IMR-90 (cell line): ENCODE results near the gene SPTLC1. TPM values are rescaled to one million over a fixed set of nuclear protein-coding genes. Genes with fewer than 3 reads are reported as not detected.

Experiments used
- ATAC-seq: fragments of 200-7000 bp; cut with Tn5 transposase; 2 replicates; pipeline ENCODE4 v1.9.1; 2020; ENCODE audit warnings: low read depth, mild to moderate bottlenecking, moderate library complexity
- BruUV-seq: library from RNA; stranded (reverse); fragments of 400-500 nt; replicated peaks from 2 replicates; lab custom pipeline; 2021; lab: Mats Ljungman, UMichigan
- CTCF ChIA-PET: fragments of 300-600 bp; formaldehyde crosslinking; extraction: SDS; loops from one replicate; lab custom pipeline; 2021; ENCODE audit warnings: antibody characterized with exemption; lab: Yijun Ruan, JAX
- POLR2A ChIA-PET: fragments of 300-600 bp; sonication (Branson Sonifier 250); formaldehyde crosslinking; loops from one replicate; lab custom pipeline; 2022; ENCODE audit warnings: antibody characterized with exemption; ENCODE audit not compliant: unreplicated experiment; lab: Charles Lee
- DNase-seq: peaks from one replicate; pipeline ENCODE4 v3.0.0; 2013
- H2AFZ ChIP-seq: replicated peaks from 2 replicates; pipeline ENCODE3; 2013; ENCODE audit warnings: low read length, mild to moderate bottlenecking; ENCODE audit not compliant: poor library complexity
- H2AK5ac ChIP-seq: 2 replicates; pipeline ENCODE4 v1.6.1; 2013; ENCODE audit warnings: low read depth, low read length, inconsistent platforms
- H2AK9ac ChIP-seq: replicated peaks from 2 replicates; pipeline ENCODE3; 2013; ENCODE audit warnings: mild to moderate bottlenecking, low read depth, low read length, moderate library complexity; ENCODE audit not compliant: poor library complexity
- H2BK120ac ChIP-seq: 2 replicates; pipeline ENCODE4 v1.6.1; 2013; ENCODE audit warnings: low read depth, low read length, inconsistent platforms
- H2BK15ac ChIP-seq: 3 replicates; pipeline ENCODE4 v1.6.1; 2013; ENCODE audit warnings: low read depth, low read length, inconsistent platforms
- H2BK20ac ChIP-seq: 2 replicates; pipeline ENCODE4 v1.6.1; 2013; ENCODE audit warnings: low read depth, mild to moderate bottlenecking, inconsistent platforms, low read length, moderate library complexity
- H2BK5ac ChIP-seq: 2 replicates; pipeline ENCODE4 v1.6.1; 2013; ENCODE audit warnings: mild to moderate bottlenecking, low read depth, low read length, inconsistent platforms; ENCODE audit not compliant: poor library complexity, severe bottlenecking
- H3K14ac ChIP-seq: replicated peaks from 2 replicates; pipeline ENCODE4 v1.6.1; 2013; ENCODE audit warnings: low read depth, low read length, inconsistent platforms
- H3K18ac ChIP-seq: 2 replicates; pipeline ENCODE4 v1.6.1; 2013; ENCODE audit warnings: low read depth, low read length, control low read depth
- H3K23ac ChIP-seq: 2 replicates; pipeline ENCODE4 v1.6.1; 2013; ENCODE audit warnings: low read depth, low read length, inconsistent platforms
- H3K27ac ChIP-seq: 2 replicates; pipeline ENCODE4 v1.5.1; 2013; ENCODE audit warnings: mild to moderate bottlenecking, control low read depth, low read length; ENCODE audit not compliant: insufficient read depth
- H3K27me3 ChIP-seq: 2 replicates; pipeline ENCODE4 v1.6.1; 2013; ENCODE audit warnings: low read length; ENCODE audit not compliant: control insufficient read depth, insufficient read depth
- H3K36me3 ChIP-seq: 2 replicates; pipeline ENCODE4 v1.6.1; 2013; ENCODE audit warnings: low read length, mixed read lengths; ENCODE audit not compliant: control insufficient read depth, insufficient read depth
- H3K4ac ChIP-seq: 2 replicates; pipeline ENCODE4 v1.6.1; 2013; ENCODE audit warnings: low read depth, low read length, inconsistent platforms
- H3K4me1 ChIP-seq: 2 replicates; pipeline ENCODE4 v1.6.1; 2013; ENCODE audit warnings: low read length, mixed read lengths; ENCODE audit not compliant: control insufficient read depth, insufficient read depth
- H3K4me2 ChIP-seq: 2 replicates; pipeline ENCODE4 v1.6.1; 2013; ENCODE audit warnings: low read depth, mild to moderate bottlenecking, control low read depth, low read length, moderate library complexity
- H3K4me3 ChIP-seq: 2 replicates; pipeline ENCODE4 v1.5.1; 2013; ENCODE audit warnings: low read depth, mild to moderate bottlenecking, control low read depth, low read length, moderate library complexity; ENCODE audit not compliant: insufficient read depth
- H3K56ac ChIP-seq: 2 replicates; pipeline ENCODE4 v1.6.1; 2013; ENCODE audit warnings: low read length, inconsistent platforms; ENCODE audit not compliant: insufficient read depth; ENCODE audit errors: extremely low read depth
- H3K79me1 ChIP-seq, 2 experiments: 2 replicates each; pipeline ENCODE4 v1.6.1; 2013; ENCODE audit warnings: low read length in 2 of 2, inconsistent platforms in 1 of 2, low read depth in 1 of 2
- H3K9ac ChIP-seq: 2 replicates; pipeline ENCODE4 v1.6.1; 2013; ENCODE audit warnings: low read depth, low read length, control low read depth
- H3K9me1 ChIP-seq: 2 replicates; pipeline ENCODE4 v1.6.1; 2013; ENCODE audit warnings: low read length, inconsistent platforms; ENCODE audit not compliant: insufficient read depth
- H3K9me3 ChIP-seq: 2 replicates; pipeline ENCODE4 v1.6.1; 2013; ENCODE audit warnings: low read length; ENCODE audit not compliant: control insufficient read depth, insufficient read depth
- H4K20me1 ChIP-seq: 2 replicates; pipeline ENCODE4 v1.6.1; 2013; ENCODE audit warnings: low read length, inconsistent platforms; ENCODE audit not compliant: insufficient read depth
- H4K5ac ChIP-seq: 2 replicates; pipeline ENCODE4 v1.6.1; 2013; ENCODE audit warnings: mild to moderate bottlenecking, low read depth, low read length, control low read depth
- H4K8ac ChIP-seq, 2 experiments: 2 replicates each; pipeline ENCODE4 v1.6.1; 2013; ENCODE audit warnings: low read depth in 2 of 2, low read length in 2 of 2, control low read depth in 1 of 2, inconsistent platforms in 1 of 2
- H4K91ac ChIP-seq: 2 replicates; pipeline ENCODE4 v1.6.1; 2013; ENCODE audit warnings: low read depth, low read length, inconsistent platforms; ENCODE audit not compliant: insufficient read depth
- BHLHE40 ChIP-seq: fragments of 150-350 bp; IDR thresholded peaks from 2 replicates; pipeline ENCODE4 v1.6.1; 2016; ENCODE audit warnings: mild to moderate bottlenecking, low read depth, low read length
- CHD1 ChIP-seq: IDR thresholded peaks from 2 replicates; pipeline ENCODE4 v1.6.1; 2012; ENCODE audit warnings: low read depth, low read length, improper control_type of control experiment
- CTCF ChIP-seq: conservative IDR thresholded peaks from 2 replicates; pipeline ENCODE4 v1.5.1; 2012; ENCODE audit warnings: mild to moderate bottlenecking, low read depth, low read length, improper control_type of control experiment
- ELK1 ChIP-seq: fragments of 150-350 bp; IDR thresholded peaks from 2 replicates; pipeline ENCODE4 v1.6.1; 2016; ENCODE audit warnings: low read depth, mild to moderate bottlenecking, low read length, moderate library complexity, borderline replicate concordance
- FOS ChIP-seq: fragments of 150-350 bp; IDR thresholded peaks from 2 replicates; pipeline ENCODE4 v1.6.1; 2016; ENCODE audit warnings: low read depth, low read length
- MAFK ChIP-seq: IDR thresholded peaks from 2 replicates; pipeline ENCODE4 v1.6.1; 2012; ENCODE audit warnings: low read depth, low read length, improper control_type of control experiment
- MXI1 ChIP-seq: IDR thresholded peaks from 2 replicates; pipeline ENCODE4 v1.6.1; 2012; ENCODE audit warnings: low read depth, mild to moderate bottlenecking, low read length, moderate library complexity, borderline replicate concordance
- POLR2A ChIP-seq: IDR thresholded peaks from 2 replicates; pipeline ENCODE4 v1.6.1; 2012; ENCODE audit warnings: mild to moderate bottlenecking, low read depth, low read length
- RFX5 ChIP-seq: IDR thresholded peaks from 2 replicates; pipeline ENCODE4 v1.8.0; 2012; ENCODE audit warnings: low read depth, mild to moderate bottlenecking, low read length, moderate library complexity
- SMC3 ChIP-seq: fragments of 150-350 bp; IDR thresholded peaks from 2 replicates; pipeline ENCODE4 v1.6.1; 2016; ENCODE audit warnings: low read depth, mild to moderate bottlenecking, antibody characterized with exemption, low read length, moderate library complexity
- USF2 ChIP-seq: fragments of 150-350 bp; IDR thresholded peaks from 2 replicates; pipeline ENCODE4 v1.6.1; 2017; ENCODE audit warnings: mild to moderate bottlenecking, antibody characterized with exemption, low read length, low read depth
- WGBS, 2 experiments: methylation state at CpG; one replicate each; pipeline versions ENCODE4 v1.1.5 to v1.1.7; 2013; ENCODE audit warnings: missing lambda C conversion rate in 2 of 2; ENCODE audit not compliant: insufficient read length in 1 of 2; ENCODE audit errors: extremely low coverage in 2 of 2; 5-methylcytosine and 5-hydroxymethylcytosine counted together
- dilution Hi-C: fragments of 300-500 bp; cut with HindIII; formaldehyde crosslinking; loops from one replicate; pipeline ENCODE4 v1.14.3; 2018; ENCODE audit warnings: low sequenced_read_pairs; ENCODE audit not compliant: unreplicated experiment
- in situ Hi-C: fragments of 300-500 bp; cut with MboI; formaldehyde crosslinking; loops from 3 replicates; pipeline ENCODE4 v1.14.3; 2019; ENCODE audit warnings: low sequenced_read_pairs, inconsistent platforms, mixed read lengths
- intact Hi-C: fragments of 100-400 bp; cut with micrococcal nuclease; formaldehyde crosslinking; loops from 2 replicates; pipeline ENCODE4 v1.10.0; 2022
- polyA plus RNA-seq, 3 experiments: library from polyadenylated mRNA; depleted of rRNA; stranded (reverse); fragments of >200 nt; gene quantifications; 2 replicates each; pipeline ENCODE4 v1.2.3, GENCODE V29; 2012; ENCODE audit warnings: low replicate concordance in 1 of 3
- total RNA-seq: library from RNA; depleted of rRNA; stranded (reverse); fragments of >200 nt; gene quantifications from 2 replicates; pipeline ENCODE4 v1.2.3, GENCODE V29; 2012

The SPTLC1 gene
- total and polyA plus RNA-seq, 2 of the 4 experiments (the other 2 are of a cell fraction): 65.7 to 92.7 TPM

- Histone ChIP-seq H2BK120ac (no peak overlapping the region), H4K5ac (no peak overlapping the region), H4K20me1 (no peaks in the 10 kb centered on the region), H3K36me3 (peaks cover 9% of the 10 kb centered on the region; the same call in 1 of the 2 replicates), H3K18ac (peak overlapping the region; percentile 36; the same call in 1 of the 2 replicates), H2BK20ac (peak overlapping the region; percentile 20; the same call in 1 of the 2 replicates), H2AFZ (no peak overlapping the region), H3K9me1 (0 out of 2 replicates have a peak, but pooled peaks cover 6% of the 10 kb centered on the region), H3K4me1 (peaks cover 8% of the 10 kb centered on the region), H3K9me3 (peaks cover 15% of the 10 kb centered on the region), H3K4ac (no peak overlapping the region), H3K4me3 (no peak overlapping the region), H3K27ac (no peak overlapping the region), H3K23ac (no peak overlapping the region), H2AK9ac (no peak overlapping the region), H3K9ac (no peak overlapping the region), H3K14ac (no peak overlapping the region), H4K8ac (no peak overlapping the region), H4K91ac (no peak overlapping the region), H3K4me2 (no peak overlapping the region), H2BK5ac (no peak overlapping the region), H2AK5ac (peak overlapping the region; percentile 72; the same call in 1 of the 2 replicates), H2BK15ac (no peak overlapping the region), H3K56ac (no peak overlapping the region), H3K27me3 (no peaks in the 10 kb centered on the region), H3K79me1 (no peaks in the 10 kb centered on the region)
- no peak for TF ChIP-seq RFX5
- TF ChIP-seq MAFK: no peak
- TF ChIP-seq CTCF: no peak
- no peak for TF ChIP-seq USF2
- TF ChIP-seq ELK1: no peak
- TF ChIP-seq MXI1: no peak
- no peak for TF ChIP-seq FOS
- TF ChIP-seq CHD1: no peak
- no peak for TF ChIP-seq SMC3
- TF ChIP-seq POLR2A: no peak
- TF ChIP-seq BHLHE40: no peak
- ChIA-PET CTCF (no interaction called here), POLR2A (no interaction called here)
- no peak for DNase-seq
- BruUV-seq: no TSS peak
- ATAC-seq: no peak
- intact Hi-C loops: no loop called here
- in situ Hi-C loops: no loop called here
- WGBS, 2 experiments: 94% methylated on average over 7 of the region's 10 CpGs; no CpG with 5 or more reads in 1 of the 2 experiments
- dilution Hi-C loops: no loop called here
Observed at GRCh38 chr9:92160786-92161185, 45.6 kb upstream of the SPTLC1 start.
